ENCODE data around the gene HSPA12A. TPM values are rescaled to one million over a fixed set of nuclear protein-coding genes. Genes with fewer than 3 reads are reported as not detected.

The HSPA12A gene
- total RNA-seq, 1 experiment from 2014 or later = 1.4 TPM

DNA sequence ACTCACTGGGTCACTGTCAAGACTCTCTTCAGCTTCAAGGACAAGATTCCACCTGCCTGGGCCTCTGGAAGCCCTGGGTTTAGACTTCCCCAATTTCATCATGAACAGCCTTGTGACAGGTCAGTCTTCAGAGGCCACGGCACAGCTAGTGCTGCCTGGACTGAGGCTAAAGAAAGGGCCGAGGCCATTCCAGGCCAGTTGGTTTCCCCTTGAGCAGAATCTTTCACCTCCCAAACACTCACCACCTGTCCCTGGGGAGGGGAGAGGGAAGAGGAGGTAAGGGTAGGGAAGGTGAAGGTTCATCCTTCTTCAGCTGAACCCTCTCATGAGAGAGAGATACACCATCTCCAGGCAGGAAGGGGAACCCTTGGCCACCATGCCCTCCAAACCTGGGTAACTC lies 24.3 kb downstream of the HSPA12A start:
- no peaks in the 10 kb centered on the region for H3K9me3 ChIP-seq (ENCODE audit: low read depth, low read length, poor library complexity, severe bottlenecking)
- intact Hi-C loops (cut with micrococcal nuclease; ENCODE audit: unreplicated experiment) = no loop called here
- POLR2A ChIA-PET (ENCODE audit: low non-redundant PET) = no interaction called here
- no peak for DNase-seq (ENCODE audit: low spot score)
- peaks cover 21% of the 10 kb centered on the region for H3K27me3 ChIP-seq (replicated peaks; ENCODE audit: insufficient read depth, low read depth, low read length, poor library complexity)
- H3K4me3 ChIP-seq (ENCODE audit: low read depth, low read length, poor library complexity, severe bottlenecking) = no peak overlapping the region
- BruUV-seq (replicated peaks) = no TSS peak
- H3K4me1 ChIP-seq (ENCODE audit: insufficient read depth, low read length, poor library complexity, severe bottlenecking) = no peaks in the 10 kb centered on the region
- H3K36me3 ChIP-seq (ENCODE audit: insufficient read depth, low read length, poor library complexity, severe bottlenecking) = no peaks in the 10 kb centered on the region
- CTCF ChIA-PET = no interaction called here
- TF ChIP-seq EZH2 (IDR thresholded peaks at IDR 0.05; ENCODE audit: borderline replicate concordance, low read depth, low read length, poor library complexity, severe bottlenecking) = no peak
- TF ChIP-seq CTCF (conservative IDR thresholded peaks at IDR 0.05; ENCODE audit: low read depth, low read length) = no peak
- no peak overlapping the region for H3K27ac ChIP-seq (ENCODE audit: low read depth, low read length, poor library complexity, severe bottlenecking)

GRCh38 chr10:116716381-116716780 lies 26.0 kb downstream of the HSPA12A start:
- ChIA-PET CTCF (interaction anchor here (0.6 to 0.7 kb wide), 2 partner anchors 30 to 91 kb away, joined by 3 to 8 read pairs; no protein-coding TSS in a partner anchor), POLR2A (ENCODE audit: low non-redundant PET) (interaction anchor here (0.5 kb wide), 1 partner anchor 53 kb away, joined by 12 read pairs; no protein-coding TSS in a partner anchor)
- BruUV-seq (replicated peaks) = no TSS peak

DNA sequence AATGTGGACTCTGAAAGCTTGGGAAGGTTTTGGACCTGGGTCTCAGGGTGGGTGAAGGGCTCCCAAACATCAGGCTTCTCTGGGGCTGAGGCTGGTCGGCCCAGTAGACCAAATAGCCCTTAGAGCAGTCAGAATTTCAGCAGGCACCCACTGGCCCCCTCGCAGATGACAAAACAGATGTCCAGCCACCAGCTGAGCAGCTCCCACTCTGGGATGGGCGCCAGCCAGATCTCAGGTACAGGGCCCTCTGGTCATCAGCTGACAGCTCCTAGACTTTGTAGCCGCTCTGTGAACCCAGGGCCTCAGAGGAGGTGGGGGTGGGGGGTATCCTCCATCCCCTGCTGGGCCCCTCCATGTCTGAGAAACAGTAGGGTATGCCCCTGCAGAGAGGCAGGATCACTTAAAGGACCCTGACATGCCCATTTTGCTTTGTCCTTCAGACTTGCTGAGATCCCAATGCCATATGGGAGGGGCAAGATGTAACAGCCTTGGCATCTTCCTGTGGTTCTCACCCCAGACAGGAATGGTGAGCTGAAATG lies 26.5 kb downstream of the HSPA12A start:
- ChIA-PET CTCF (interaction anchor here (0.6 to 0.7 kb wide), 2 partner anchors 30 to 91 kb away, joined by 3 to 8 read pairs; no protein-coding TSS in a partner anchor), POLR2A (ENCODE audit: low non-redundant PET) (interaction anchor here (0.5 kb wide), 1 partner anchor 53 kb away, joined by 12 read pairs; no protein-coding TSS in a partner anchor)
- DNase-seq (ENCODE audit: low spot score) = no peak
- no TSS peak for BruUV-seq (replicated peaks)
- Histone ChIP-seq H3K4me1 (ENCODE audit: insufficient read depth, low read length, poor library complexity, severe bottlenecking) (no peaks in the 10 kb centered on the region), H3K9me3 (ENCODE audit: low read depth, low read length, poor library complexity, severe bottlenecking) (no peaks in the 10 kb centered on the region), H3K27me3 (replicated peaks; ENCODE audit: insufficient read depth, low read depth, low read length, poor library complexity) (peaks cover 17% of the 10 kb centered on the region), H3K27ac (ENCODE audit: low read depth, low read length, poor library complexity, severe bottlenecking) (no peak overlapping the region), H3K36me3 (ENCODE audit: insufficient read depth, low read length, poor library complexity, severe bottlenecking) (no peaks in the 10 kb centered on the region), H3K4me3 (ENCODE audit: low read depth, low read length, poor library complexity, severe bottlenecking) (no peak overlapping the region)
- TF ChIP-seq EZH2 (IDR thresholded peaks at IDR 0.05; ENCODE audit: borderline replicate concordance, low read depth, low read length, poor library complexity, severe bottlenecking) (no peak), CTCF (conservative IDR thresholded peaks at IDR 0.05; ENCODE audit: low read depth, low read length) (no peak)
- intact Hi-C loops (cut with micrococcal nuclease; ENCODE audit: unreplicated experiment) = no loop called here

More at GRCh38 chr10:116716381-116716780, 26.0 kb downstream of the HSPA12A start:
- Histone ChIP-seq H3K27ac (ENCODE audit: low read depth, low read length, poor library complexity, severe bottlenecking) (no peak overlapping the region), H3K27me3 (replicated peaks; ENCODE audit: insufficient read depth, low read depth, low read length, poor library complexity) (peaks cover 21% of the 10 kb centered on the region), H3K9me3 (ENCODE audit: low read depth, low read length, poor library complexity, severe bottlenecking) (no peaks in the 10 kb centered on the region), H3K4me3 (ENCODE audit: low read depth, low read length, poor library complexity, severe bottlenecking) (no peak overlapping the region), H3K36me3 (ENCODE audit: insufficient read depth, low read length, poor library complexity, severe bottlenecking) (no peaks in the 10 kb centered on the region), H3K4me1 (ENCODE audit: insufficient read depth, low read length, poor library complexity, severe bottlenecking) (no peaks in the 10 kb centered on the region)
- TF ChIP-seq EZH2 (IDR thresholded peaks at IDR 0.05; ENCODE audit: borderline replicate concordance, low read depth, low read length, poor library complexity, severe bottlenecking) (no peak), CTCF (conservative IDR thresholded peaks at IDR 0.05; ENCODE audit: low read depth, low read length) (no peak)
- DNase-seq (ENCODE audit: low spot score) = no peak
- intact Hi-C loops (cut with micrococcal nuclease; ENCODE audit: unreplicated experiment) = no loop called here

All from A673 (cell line).